ENCODE results near the gene PTOV1.
A peak's percentile ranks its signal among the peaks of the same experiment; 100 is the strongest.

Gene PTOV1

GRCh38 chr19:49876422-49877019 lies 25.6 kb downstream of the PTOV1 start:
- under 1% methylated on average over 46 of the region's 46 CpGs for WGBS
- Histone ChIP-seq H2BK5ac (ENCODE audit: low read depth, low read length, poor library complexity, severe bottlenecking) (peak overlapping the region; percentile 98), H3K18ac (ENCODE audit: low read depth in 1 of 2, low read length in 2 of 2) (peak overlapping the region; percentile 98 to 100), H2BK15ac (ENCODE audit: low read depth, poor library complexity, severe bottlenecking) (peak overlapping the region; percentile 99), H2BK12ac (ENCODE audit: low read length in 2 of 2) (peak overlapping the region; percentile 42 to 73), H3K4me1 (ENCODE audit: control insufficient read depth, insufficient read depth, low read depth, low read length) (peaks cover 34% of the 10 kb centered on the region), H3K14ac (ENCODE audit: low read length in 2 of 2) (peak overlapping the region in 1 of 2 experiments; percentile 98), H3K36me3 (ENCODE audit: control insufficient read depth in 1 of 2, insufficient read depth in 2 of 2, low read depth in 1 of 2, low read length in 2 of 2) (peaks cover 48 to 59% of the 10 kb centered on the region in 2 experiments), H3K79me1 (replicated peaks; ENCODE audit: low read length, poor library complexity, severe bottlenecking) (peaks cover 47% of the 10 kb centered on the region), H3K4me2 (ENCODE audit: low read length, poor library complexity, severe bottlenecking) (peak overlapping the region; percentile 82), H3K27me3 (ENCODE audit: control insufficient read depth in 1 of 2, insufficient read depth in 1 of 2, low read length in 2 of 2) (no peaks in the 10 kb centered on the region), H3K4ac (ENCODE audit: low read depth in 1 of 2, low read length in 2 of 2) (peak overlapping the region; percentile 100), H2AFZ (ENCODE audit: low read depth, low read length) (peak overlapping the region; percentile 75), H3K9ac (ENCODE audit: low read length) (peak overlapping the region; percentile 100), H2AK5ac (ENCODE audit: low read length, severe bottlenecking) (peak overlapping the region; percentile 97), H3K27ac (ENCODE audit: low read length, poor library complexity, severe bottlenecking) (peak overlapping the region; percentile 99), H3K4me3 (ENCODE audit: insufficient read depth in 1 of 2, low read depth in 1 of 2, low read length in 2 of 2) (peak overlapping the region; percentile 92 to 99), H4K91ac (ENCODE audit: low read length) (peak overlapping the region; percentile 100), H3K9me3 (ENCODE audit: control insufficient read depth, low read length) (no peaks in the 10 kb centered on the region), H3K23ac (ENCODE audit: low read length in 2 of 2) (peak overlapping the region in 1 of 2 experiments; percentile 95), H2BK120ac (ENCODE audit: low read depth, low read length) (peak overlapping the region; percentile 93), H4K8ac (ENCODE audit: low read length) (peak overlapping the region; percentile 99)
- peak; percentile 99 for DNase-seq

GRCh38 chr19:49877020-49877878 lies 26.3 kb downstream of the PTOV1 start, which contains the start of the genes AKT1S1 and TBC1D17:
TSS of gene AKT1S1 (minus strand) at chr19:49877355. CDS start at chr19:49873295, 4,060 bp downstream.
TSS of gene TBC1D17 (plus strand) at chr19:49877702. CDS start at chr19:49877724, 22 bp downstream.
- peak within 1 kb of the TSS; percentile 92 to 99 for H3K4me3 ChIP-seq (ENCODE audit: insufficient read depth in 1 of 2, low read depth in 1 of 2, low read length in 2 of 2)
- peak within 1 kb of the TSS; percentile 97 for H2AK5ac ChIP-seq (ENCODE audit: low read length, severe bottlenecking)
- H3K18ac ChIP-seq (ENCODE audit: low read depth in 1 of 2, low read length in 2 of 2) = peak within 1 kb of the TSS; percentile 98 to 100
- H3K79me1 ChIP-seq (replicated peaks; ENCODE audit: low read length, poor library complexity, severe bottlenecking) = peaks cover 54% of the 10 kb centered on the region
- peaks cover 30% of the 10 kb centered on the region for H3K4me1 ChIP-seq (ENCODE audit: control insufficient read depth, insufficient read depth, low read depth, low read length)
- peak within 1 kb of the TSS; percentile 82 for H3K4me2 ChIP-seq (ENCODE audit: low read length, poor library complexity, severe bottlenecking)
- peak within 1 kb of the TSS; percentile 100 for H3K4ac ChIP-seq (ENCODE audit: low read depth in 1 of 2, low read length in 2 of 2)
- H4K8ac ChIP-seq (ENCODE audit: low read length) = peak within 1 kb of the TSS; percentile 99
- peak within 1 kb of the TSS; percentile 99 for H3K27ac ChIP-seq (ENCODE audit: low read length, poor library complexity, severe bottlenecking)
- peaks cover 49 to 59% of the 10 kb centered on the region in 2 experiments for H3K36me3 ChIP-seq (ENCODE audit: control insufficient read depth in 1 of 2, insufficient read depth in 2 of 2, low read depth in 1 of 2, low read length in 2 of 2)
- H3K9ac ChIP-seq (ENCODE audit: low read length) = peak within 1 kb of the TSS; percentile 100
- H3K27me3 ChIP-seq (ENCODE audit: control insufficient read depth in 1 of 2, insufficient read depth in 1 of 2, low read length in 2 of 2) = no peaks in the 10 kb centered on the region
- H2BK12ac ChIP-seq (ENCODE audit: low read length in 2 of 2) = peak within 1 kb of the TSS; percentile 65 to 73
- peak within 1 kb of the TSS; percentile 98 for H2BK5ac ChIP-seq (ENCODE audit: low read depth, low read length, poor library complexity, severe bottlenecking)
- peak within 1 kb of the TSS in 1 of 2 experiments; percentile 98 for H3K14ac ChIP-seq (ENCODE audit: low read length in 2 of 2)
- H2AFZ ChIP-seq (ENCODE audit: low read depth, low read length) = peak within 1 kb of the TSS; percentile 77
- peak within 1 kb of the TSS; percentile 93 for H2BK120ac ChIP-seq (ENCODE audit: low read depth, low read length)
- no peaks in the 10 kb centered on the region for H3K9me3 ChIP-seq (ENCODE audit: control insufficient read depth, low read length)
- peak within 1 kb of the TSS in 1 of 2 experiments; percentile 95 for H3K23ac ChIP-seq (ENCODE audit: low read length in 2 of 2)
- H4K91ac ChIP-seq (ENCODE audit: low read length) = peak within 1 kb of the TSS; percentile 100
- peak within 1 kb of the TSS; percentile 99 for H2BK15ac ChIP-seq (ENCODE audit: low read depth, poor library complexity, severe bottlenecking)
- under 1% methylated on average over 61 of the region's 61 CpGs for WGBS
- peak; percentile 100 for DNase-seq

DNA sequence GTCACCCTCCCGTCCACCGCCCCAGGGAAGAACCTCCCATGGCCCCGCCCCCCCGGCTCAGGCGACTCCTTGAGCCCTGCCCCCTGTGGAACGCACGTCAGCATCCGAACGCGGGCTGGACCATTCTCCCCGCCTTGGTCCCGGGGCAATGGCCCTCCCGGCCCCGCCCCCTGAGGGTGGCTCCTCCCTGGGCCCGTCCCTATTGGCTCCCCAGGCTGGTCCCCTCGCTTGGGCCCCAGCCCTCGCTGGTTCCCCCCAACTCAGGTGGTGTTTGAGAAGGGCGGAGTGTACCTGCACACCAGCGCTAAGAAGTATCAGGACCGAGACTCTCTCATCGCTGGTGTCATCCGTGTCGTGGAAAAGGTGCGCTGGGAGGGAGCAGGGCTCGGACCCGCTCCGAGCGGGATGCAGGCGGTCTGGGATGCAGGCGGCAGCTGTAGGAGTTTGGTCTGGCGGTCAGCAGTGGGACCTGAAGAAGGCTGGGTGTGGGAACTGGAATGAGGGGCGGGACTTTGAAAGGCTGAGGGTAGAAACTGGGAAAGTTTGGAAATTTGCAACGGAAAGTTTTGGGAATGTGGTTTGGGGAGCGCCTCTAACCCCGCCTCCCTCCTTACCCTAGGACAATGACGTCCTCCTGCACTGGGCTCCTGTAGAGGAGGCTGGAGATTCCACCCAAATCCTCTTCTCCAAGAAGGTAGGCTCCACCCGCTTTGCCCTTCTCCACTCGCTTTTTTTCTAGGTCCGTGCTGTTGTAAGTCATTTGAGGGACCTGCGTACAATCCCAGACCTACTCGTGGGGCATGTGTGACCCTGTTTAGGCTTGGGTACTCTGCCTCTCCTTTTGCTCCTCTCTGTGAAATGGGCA lies 27.2 kb downstream of the PTOV1 start:
- Histone ChIP-seq H2BK120ac (ENCODE audit: low read depth, low read length) (peak overlapping the region; percentile 44), H3K18ac (ENCODE audit: low read depth in 1 of 2, low read length in 2 of 2) (peak overlapping the region; percentile 85 to 95), H3K36me3 (ENCODE audit: control insufficient read depth in 1 of 2, insufficient read depth in 2 of 2, low read depth in 1 of 2, low read length in 2 of 2) (peaks cover 53 to 59% of the 10 kb centered on the region in 2 experiments), H2BK12ac (ENCODE audit: low read length in 2 of 2) (no peak overlapping the region), H3K4me3 (ENCODE audit: insufficient read depth in 1 of 2, low read depth in 1 of 2, low read length in 2 of 2) (peak overlapping the region; percentile 88 to 99), H3K27ac (ENCODE audit: low read length, poor library complexity, severe bottlenecking) (peak overlapping the region; percentile 98), H3K14ac (ENCODE audit: low read length in 2 of 2) (peak overlapping the region in 1 of 2 experiments; percentile 50), H3K79me1 (replicated peaks; ENCODE audit: low read length, poor library complexity, severe bottlenecking) (peaks cover 57% of the 10 kb centered on the region), H4K91ac (ENCODE audit: low read length) (peak overlapping the region; percentile 48), H2AFZ (ENCODE audit: low read depth, low read length) (peak overlapping the region; percentile 77), H4K8ac (ENCODE audit: low read length) (peak overlapping the region; percentile 68), H3K9me3 (ENCODE audit: control insufficient read depth, low read length) (peaks cover 2% of the 10 kb centered on the region), H3K4me1 (ENCODE audit: control insufficient read depth, insufficient read depth, low read depth, low read length) (peaks cover 28% of the 10 kb centered on the region), H3K23ac (ENCODE audit: low read length in 2 of 2) (peak overlapping the region in 1 of 2 experiments; percentile 81), H3K27me3 (ENCODE audit: control insufficient read depth in 1 of 2, insufficient read depth in 1 of 2, low read length in 2 of 2) (no peaks in the 10 kb centered on the region), H3K4ac (ENCODE audit: low read depth in 1 of 2, low read length in 2 of 2) (peak overlapping the region in 1 of 2 experiments; percentile 99), H3K4me2 (ENCODE audit: low read length, poor library complexity, severe bottlenecking) (peak overlapping the region; percentile 76), H2AK5ac (ENCODE audit: low read length, severe bottlenecking) (no peak overlapping the region), H2BK15ac (ENCODE audit: low read depth, poor library complexity, severe bottlenecking) (peak overlapping the region; percentile 93), H3K9ac (ENCODE audit: low read length) (peak overlapping the region; percentile 100), H2BK5ac (ENCODE audit: low read depth, low read length, poor library complexity, severe bottlenecking) (peak overlapping the region; percentile 87)
- WGBS = 9% methylated on average over 39 of the region's 41 CpGs
- peak; percentile 98 for DNase-seq
